Measurements from ENCODE around the gene DDX54. TPM values are rescaled to one million over a fixed set of nuclear protein-coding genes. Genes with fewer than 3 reads are reported as not detected.
A peak's percentile ranks its signal among the peaks of the same experiment; 100 is the strongest.

DDX54 gene
- total RNA-seq, 1 donor, result 40.2 TPM

DNA sequence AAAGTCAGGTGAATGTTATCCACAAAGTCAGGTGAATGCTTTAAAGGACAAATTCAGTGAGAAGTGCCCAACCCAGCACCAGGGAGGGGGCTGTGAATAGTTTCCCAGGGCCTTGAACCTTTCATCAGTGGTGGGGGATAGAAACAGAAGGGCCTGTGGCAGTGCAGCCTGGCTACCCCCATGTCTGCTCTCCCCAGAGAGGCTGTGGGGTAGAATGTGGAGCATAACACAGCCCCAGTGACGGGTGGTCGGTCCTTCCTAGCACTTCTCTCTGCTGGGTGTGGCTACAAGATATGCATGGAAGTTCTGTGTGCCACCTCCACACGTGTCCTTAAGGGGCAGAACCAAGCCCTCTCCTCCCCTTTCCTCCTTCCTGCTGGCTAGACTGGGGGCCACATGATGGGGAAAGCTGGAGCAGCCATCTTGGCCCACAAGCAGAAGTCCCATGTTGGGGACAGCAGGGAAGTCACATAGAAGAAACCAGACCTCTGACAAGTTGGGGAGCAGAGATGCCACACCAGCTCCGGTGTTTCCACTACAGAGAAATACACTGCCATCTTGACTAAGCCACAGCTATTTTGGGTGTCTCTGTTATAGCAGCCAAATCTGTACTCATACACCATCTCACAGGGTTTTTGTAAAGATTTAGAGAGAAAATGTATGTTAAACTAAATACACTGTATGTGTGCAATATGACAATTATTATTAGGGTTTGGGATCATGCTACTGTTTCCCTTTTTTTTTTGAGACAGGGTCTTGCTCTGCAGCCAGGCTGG is 17.2 kb upstream of the DDX54 start:
- H3K4me2 ChIP-seq (ENCODE audit: insufficient read depth, low read length), result no peak overlapping the region
- TF ChIP-seq, protein P1, sequence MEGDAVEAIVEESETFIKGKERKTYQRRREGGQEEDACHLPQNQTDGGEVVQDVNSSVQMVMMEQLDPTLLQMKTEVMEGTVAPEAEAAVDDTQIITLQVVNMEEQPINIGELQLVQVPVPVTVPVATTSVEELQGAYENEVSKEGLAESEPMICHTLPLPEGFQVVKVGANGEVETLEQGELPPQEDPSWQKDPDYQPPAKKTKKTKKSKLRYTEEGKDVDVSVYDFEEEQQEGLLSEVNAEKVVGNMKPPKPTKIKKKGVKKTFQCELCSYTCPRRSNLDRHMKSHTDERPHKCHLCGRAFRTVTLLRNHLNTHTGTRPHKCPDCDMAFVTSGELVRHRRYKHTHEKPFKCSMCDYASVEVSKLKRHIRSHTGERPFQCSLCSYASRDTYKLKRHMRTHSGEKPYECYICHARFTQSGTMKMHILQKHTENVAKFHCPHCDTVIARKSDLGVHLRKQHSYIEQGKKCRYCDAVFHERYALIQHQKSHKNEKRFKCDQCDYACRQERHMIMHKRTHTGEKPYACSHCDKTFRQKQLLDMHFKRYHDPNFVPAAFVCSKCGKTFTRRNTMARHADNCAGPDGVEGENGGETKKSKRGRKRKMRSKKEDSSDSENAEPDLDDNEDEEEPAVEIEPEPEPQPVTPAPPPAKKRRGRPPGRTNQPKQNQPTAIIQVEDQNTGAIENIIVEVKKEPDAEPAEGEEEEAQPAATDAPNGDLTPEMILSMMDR (IDR thresholded peaks at IDR 0.05; ENCODE audit: extremely low read depth, low read depth, low read length), result no peak
- no peaks in the 10 kb centered on the region for H3K36me3 ChIP-seq (ENCODE audit: insufficient read depth, low read length)
- H2AFZ ChIP-seq (ENCODE audit: low read length), result no peak overlapping the region
- H4K20me1 ChIP-seq (ENCODE audit: insufficient read depth, low read length), result no peaks in the 10 kb centered on the region
- H3K27me3 ChIP-seq (ENCODE audit: insufficient read depth, low read length), result no peaks in the 10 kb centered on the region
- no peaks in the 10 kb centered on the region for H3K9me3 ChIP-seq (ENCODE audit: low read depth, low read length)
- no peak overlapping the region for H3K4me3 ChIP-seq (ENCODE audit: insufficient read depth, low read length)
- no peaks in the 10 kb centered on the region for H3K79me2 ChIP-seq (ENCODE audit: insufficient read depth, low read length)
- H3K4me1 ChIP-seq (ENCODE audit: insufficient read depth, low read length), result peaks cover 3% of the 10 kb centered on the region
- peak; percentile 71 for DNase-seq (ENCODE audit: insufficient read length, low spot score, missing footprints)
- H3K27ac ChIP-seq (ENCODE audit: low read depth, low read length), result no peak overlapping the region

DNA sequence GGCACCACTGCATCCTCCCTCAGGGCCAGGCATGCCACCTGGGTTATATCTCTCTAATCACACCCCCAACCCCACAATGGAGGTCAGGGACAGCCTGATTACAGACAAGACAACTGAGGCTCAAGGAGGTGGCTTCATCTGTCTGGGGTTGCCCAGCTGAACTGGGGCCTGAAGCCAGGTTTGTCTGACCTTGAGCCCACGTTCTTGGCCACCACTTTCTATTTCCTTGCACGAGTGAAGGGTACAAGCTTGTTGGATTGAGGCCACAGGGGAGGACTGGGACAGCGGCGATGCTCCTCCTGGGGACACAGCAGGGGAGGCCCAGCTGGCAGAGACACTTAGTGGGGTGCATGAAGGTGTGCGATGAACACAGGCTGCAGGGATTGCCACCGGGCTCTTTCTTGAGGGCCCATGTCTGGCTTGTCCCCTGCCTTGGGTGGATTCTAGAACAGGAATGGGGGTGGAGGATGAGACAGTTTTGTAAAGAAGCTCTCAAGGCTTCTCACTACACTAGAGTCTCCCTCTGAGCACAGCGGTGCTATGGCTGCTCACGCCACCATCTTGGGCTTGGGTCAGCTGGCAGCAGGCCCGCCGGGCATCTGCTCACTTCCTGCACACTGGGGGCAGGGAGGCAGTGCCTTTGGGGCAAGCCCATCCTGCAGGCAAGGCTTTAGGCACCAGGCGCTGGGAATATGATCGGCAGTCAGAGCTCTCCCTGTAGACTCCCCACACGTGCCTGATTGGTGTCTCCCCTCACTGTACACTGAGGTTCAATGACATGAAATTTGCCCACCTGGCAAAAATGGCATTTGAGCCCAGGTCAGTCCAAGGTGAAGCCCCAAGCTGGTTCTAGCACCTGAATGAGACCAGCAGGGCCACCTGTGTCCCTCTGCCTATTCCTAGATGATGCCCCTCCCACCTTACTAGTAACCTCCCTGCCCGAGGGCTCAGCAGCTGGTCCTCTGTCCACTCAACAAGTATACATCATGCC is 16.2 kb upstream of the DDX54 start:
- H3K27ac ChIP-seq (ENCODE audit: low read depth, low read length), result no peak overlapping the region
- H3K4me1 ChIP-seq (ENCODE audit: insufficient read depth, low read length), result peaks cover 3% of the 10 kb centered on the region
- no peaks in the 10 kb centered on the region for H4K20me1 ChIP-seq (ENCODE audit: insufficient read depth, low read length)
- H3K9me3 ChIP-seq (ENCODE audit: low read depth, low read length), result no peaks in the 10 kb centered on the region
- no peaks in the 10 kb centered on the region for H3K27me3 ChIP-seq (ENCODE audit: insufficient read depth, low read length)
- no peak overlapping the region for H3K4me3 ChIP-seq (ENCODE audit: insufficient read depth, low read length)
- no peak overlapping the region for H2AFZ ChIP-seq (ENCODE audit: low read length)
- TF ChIP-seq, protein P1 (IDR thresholded peaks at IDR 0.05; ENCODE audit: extremely low read depth, low read depth, low read length), result no peak
- H3K79me2 ChIP-seq (ENCODE audit: insufficient read depth, low read length), result no peaks in the 10 kb centered on the region
- H3K36me3 ChIP-seq (ENCODE audit: insufficient read depth, low read length), result no peaks in the 10 kb centered on the region
- peak; percentile 55 for DNase-seq (ENCODE audit: insufficient read length, low spot score, missing footprints)
- H3K4me2 ChIP-seq (ENCODE audit: insufficient read depth, low read length), result no peak overlapping the region

DNA sequence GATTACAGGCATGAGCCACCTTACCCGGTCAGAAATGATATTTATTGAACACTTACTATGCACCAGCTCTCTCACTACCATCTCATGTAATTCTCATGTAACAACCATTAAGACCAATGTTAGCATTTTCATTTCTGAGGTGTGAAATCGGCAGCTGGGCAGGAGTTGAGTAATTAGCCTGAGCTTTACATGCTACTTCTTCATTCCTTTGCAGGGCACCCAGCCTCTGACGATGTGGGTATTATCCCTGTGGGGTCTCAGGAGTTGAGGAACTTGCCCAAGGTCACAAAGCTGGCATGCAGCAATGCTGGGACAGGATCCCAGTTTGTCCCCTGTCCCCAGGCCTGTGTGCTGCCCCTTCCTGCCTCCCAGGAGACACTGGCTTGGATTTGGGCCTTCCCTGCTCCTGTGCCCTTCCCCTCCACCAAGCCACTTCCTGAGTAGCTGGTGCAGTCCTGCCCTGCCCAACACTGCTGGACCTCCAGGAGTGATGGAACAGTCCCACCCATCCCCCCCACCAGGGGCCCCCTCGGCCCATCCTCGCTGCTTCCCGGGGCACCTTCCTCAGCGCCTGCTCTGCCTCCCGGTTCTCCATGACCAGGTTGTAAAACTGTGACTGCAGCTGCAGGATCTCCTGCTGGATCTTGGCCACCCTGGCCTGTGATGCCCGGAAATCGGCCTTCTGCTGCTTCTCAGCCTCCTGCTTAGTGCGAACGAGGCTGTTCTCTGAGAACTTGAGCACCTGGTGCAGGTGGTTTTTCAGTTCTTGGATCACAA is 14.9 kb upstream of the DDX54 start:
- Histone ChIP-seq H2AFZ (ENCODE audit: low read length) (no peak overlapping the region), H3K9me3 (ENCODE audit: low read depth, low read length) (no peaks in the 10 kb centered on the region), H4K20me1 (ENCODE audit: insufficient read depth, low read length) (no peaks in the 10 kb centered on the region)

More for the DNA sequence above, 14.9 kb upstream of the DDX54 start:
- no peak overlapping the region for H3K4me2 ChIP-seq (ENCODE audit: insufficient read depth, low read length)
- TF ChIP-seq, protein P1 (IDR thresholded peaks at IDR 0.05; ENCODE audit: extremely low read depth, low read depth, low read length), result no peak
- no peaks in the 10 kb centered on the region for H3K79me2 ChIP-seq (ENCODE audit: insufficient read depth, low read length)
- H3K27ac ChIP-seq (ENCODE audit: low read depth, low read length), result no peak overlapping the region
- no peaks in the 10 kb centered on the region for H3K27me3 ChIP-seq (ENCODE audit: insufficient read depth, low read length)
- peaks cover 8% of the 10 kb centered on the region for H3K4me1 ChIP-seq (ENCODE audit: insufficient read depth, low read length)
- no peaks in the 10 kb centered on the region for H3K36me3 ChIP-seq (ENCODE audit: insufficient read depth, low read length)
- H3K4me3 ChIP-seq (ENCODE audit: insufficient read depth, low read length), result no peak overlapping the region
- DNase-seq (ENCODE audit: insufficient read length, low spot score, missing footprints), result no peak

Data from osteoblast (primary cell).